ENCODE results near the gene LGI4.
A peak's percentile ranks its signal among the peaks of the same experiment; 100 is the strongest.
"Not testable (repeated sequence)": the region's sequence is repeated elsewhere in the genome, so short reads cannot be mapped to it uniquely, and the experiment has no call there.

Gene LGI4

GRCh38 chr19:35107545-35107944 lies 27.3 kb downstream of the LGI4 start:
- no peak for DNase-seq (ENCODE audit: extremely low read depth in 1 of 2, low read depth in 1 of 2)

- no peak for DNase-seq (ENCODE audit: extremely low read depth in 1 of 2, low read depth in 1 of 2)
Measured at GRCh38 chr19:35106898-35107541, 27.8 kb downstream of the LGI4 start.

- DNase-seq (ENCODE audit: extremely low read depth in 1 of 2, low read depth in 1 of 2): no peak
Measured at GRCh38 chr19:35106291-35106583, 28.6 kb downstream of the LGI4 start.

GRCh38 chr19:35105411-35106290 lies 29.2 kb downstream of the LGI4 start:
- no peak for DNase-seq (ENCODE audit: extremely low read depth in 1 of 2, low read depth in 1 of 2)

GRCh38 chr19:35105047-35105410 lies 29.8 kb downstream of the LGI4 start:
- DNase-seq (ENCODE audit: extremely low read depth in 1 of 2, low read depth in 1 of 2): no peak

- no peak for DNase-seq (ENCODE audit: extremely low read depth in 1 of 2, low read depth in 1 of 2)
Measured at GRCh38 chr19:35104361-35104760, 30.5 kb downstream of the LGI4 start.

GRCh38 chr19:35103614-35104013 lies 31.2 kb downstream of the LGI4 start:
- DNase-seq (ENCODE audit: extremely low read depth in 1 of 2, low read depth in 1 of 2): not testable (repeated sequence)

GRCh38 chr19:35101949-35102348 lies 32.9 kb downstream of the LGI4 start:
- not testable (repeated sequence) for DNase-seq (ENCODE audit: extremely low read depth in 1 of 2, low read depth in 1 of 2)

GRCh38 chr19:35100588-35101533 lies 34.0 kb downstream of the LGI4 start:
- no peak for DNase-seq (ENCODE audit: extremely low read depth in 1 of 2, low read depth in 1 of 2)

- no peak for DNase-seq (ENCODE audit: extremely low read depth in 1 of 2, low read depth in 1 of 2)
Measured at GRCh38 chr19:35099897-35100275, 35.0 kb downstream of the LGI4 start.

GRCh38 chr19:35099155-35099896 lies 35.5 kb downstream of the LGI4 start:
- DNase-seq (ENCODE audit: extremely low read depth in 1 of 2, low read depth in 1 of 2): no peak

GRCh38 chr19:35098413-35099049 lies 36.3 kb downstream of the LGI4 start:
- DNase-seq (ENCODE audit: extremely low read depth in 1 of 2, low read depth in 1 of 2): no peak

GRCh38 chr19:35095667-35096368 lies 39.0 kb downstream of the LGI4 start:
- DNase-seq (ENCODE audit: extremely low read depth in 1 of 2, low read depth in 1 of 2): no peak

- DNase-seq (ENCODE audit: extremely low read depth in 1 of 2, low read depth in 1 of 2): no peak
Measured at GRCh38 chr19:35094656-35095055, 40.2 kb downstream of the LGI4 start.

GRCh38 chr19:35093941-35094647 lies 40.8 kb downstream of the LGI4 start:
- no peak for DNase-seq (ENCODE audit: extremely low read depth in 1 of 2, low read depth in 1 of 2)

GRCh38 chr19:35093430-35093829 lies 41.4 kb downstream of the LGI4 start:
- no peak for DNase-seq (ENCODE audit: extremely low read depth in 1 of 2, low read depth in 1 of 2)

- DNase-seq (ENCODE audit: extremely low read depth in 1 of 2, low read depth in 1 of 2): peak in 1 of 2 donors; percentile 8
Measured at GRCh38 chr19:35090506-35091214, 44.2 kb downstream of the LGI4 start.

- DNase-seq (ENCODE audit: extremely low read depth in 1 of 2, low read depth in 1 of 2): no peak
Measured at GRCh38 chr19:35090160-35090505, 44.7 kb downstream of the LGI4 start.

- DNase-seq (ENCODE audit: extremely low read depth in 1 of 2, low read depth in 1 of 2): no peak
Measured at GRCh38 chr19:35089554-35089953, 45.3 kb downstream of the LGI4 start.

Data from activated CD8-positive, alpha-beta memory T cell treated with anti-CD3 and anti-CD28 coated beads for 1 hour (primary cell).